ENCODE data around the gene TMEM14B. TPM values are rescaled to one million over a fixed set of nuclear protein-coding genes. Genes with fewer than 3 reads are reported as not detected.

TMEM14B gene
- total and polyA plus RNA-seq, 9 of the 15 experiments (the other 6 are each of a cell fraction or from before 2014, with no cell fraction given), result 174 to 862 (median 263) TPM

DNA sequence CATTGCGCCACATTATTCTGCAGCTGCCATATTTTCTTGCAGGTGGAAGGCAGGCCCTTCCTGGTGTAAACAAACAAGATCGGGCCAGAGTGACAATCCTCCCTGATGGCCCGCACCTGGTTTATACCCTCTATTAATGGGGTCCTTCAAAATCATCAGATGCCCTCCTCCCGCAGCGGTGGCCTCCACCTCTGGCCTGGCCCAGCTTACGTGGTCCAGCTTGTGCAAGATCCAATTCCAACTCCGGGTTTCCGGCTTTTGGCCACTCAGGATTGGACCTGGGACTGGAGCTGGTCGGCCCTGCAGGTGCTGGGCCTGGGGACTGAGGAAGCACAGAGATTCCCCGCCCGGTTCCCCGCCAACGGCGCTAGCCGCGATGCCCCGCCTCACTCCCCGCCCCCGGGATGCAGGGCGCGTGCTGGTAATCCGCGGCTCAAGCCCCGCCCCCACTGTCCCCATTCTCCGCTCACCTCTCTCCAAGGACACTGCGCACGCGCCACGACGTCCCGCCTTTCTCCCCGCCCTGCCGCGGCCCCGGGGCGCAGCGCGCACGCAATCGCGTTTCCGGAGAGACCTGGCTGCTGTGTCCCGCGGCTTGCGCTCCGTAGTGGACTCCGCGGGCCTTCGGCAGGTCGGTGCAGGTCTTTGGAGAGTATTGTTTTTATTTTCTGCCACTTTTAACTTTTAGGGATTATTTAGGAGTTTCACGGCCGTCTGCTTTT lies at the start of gene TMEM14B (continued):
- TF ChIP-seq STAT5A (IDR thresholded peaks at IDR 0.05; ENCODE audit: borderline replicate concordance, low read length) (no peak), ZNF785 (CRISPR knock-in tag; IDR thresholded peaks at IDR 0.05) (no peak), ZKSCAN8 (CRISPR knock-in tag; IDR thresholded peaks at IDR 0.05) (no peak), ZNF354B (CRISPR knock-in tag; IDR thresholded peaks at IDR 0.05) (no peak), SMAD2 (IDR thresholded peaks at IDR 0.05; ENCODE audit: low read depth, low read length) (no peak), CXXC5 (CRISPR knock-in tag; IDR thresholded peaks at IDR 0.05) (peak; percentile 99), ZKSCAN3 (CRISPR knock-in tag; IDR thresholded peaks at IDR 0.05) (no peak), ZNF134 (CRISPR knock-in tag; conservative IDR thresholded peaks at IDR 0.05) (no peak), ZNF668 (CRISPR knock-in tag; IDR thresholded peaks at IDR 0.05) (no peak), RBM22 (IDR thresholded peaks at IDR 0.05; ENCODE audit: low read depth, low read length, poor library complexity, severe bottlenecking) (no peak)
- TF ChIP-seq, protein P1, sequence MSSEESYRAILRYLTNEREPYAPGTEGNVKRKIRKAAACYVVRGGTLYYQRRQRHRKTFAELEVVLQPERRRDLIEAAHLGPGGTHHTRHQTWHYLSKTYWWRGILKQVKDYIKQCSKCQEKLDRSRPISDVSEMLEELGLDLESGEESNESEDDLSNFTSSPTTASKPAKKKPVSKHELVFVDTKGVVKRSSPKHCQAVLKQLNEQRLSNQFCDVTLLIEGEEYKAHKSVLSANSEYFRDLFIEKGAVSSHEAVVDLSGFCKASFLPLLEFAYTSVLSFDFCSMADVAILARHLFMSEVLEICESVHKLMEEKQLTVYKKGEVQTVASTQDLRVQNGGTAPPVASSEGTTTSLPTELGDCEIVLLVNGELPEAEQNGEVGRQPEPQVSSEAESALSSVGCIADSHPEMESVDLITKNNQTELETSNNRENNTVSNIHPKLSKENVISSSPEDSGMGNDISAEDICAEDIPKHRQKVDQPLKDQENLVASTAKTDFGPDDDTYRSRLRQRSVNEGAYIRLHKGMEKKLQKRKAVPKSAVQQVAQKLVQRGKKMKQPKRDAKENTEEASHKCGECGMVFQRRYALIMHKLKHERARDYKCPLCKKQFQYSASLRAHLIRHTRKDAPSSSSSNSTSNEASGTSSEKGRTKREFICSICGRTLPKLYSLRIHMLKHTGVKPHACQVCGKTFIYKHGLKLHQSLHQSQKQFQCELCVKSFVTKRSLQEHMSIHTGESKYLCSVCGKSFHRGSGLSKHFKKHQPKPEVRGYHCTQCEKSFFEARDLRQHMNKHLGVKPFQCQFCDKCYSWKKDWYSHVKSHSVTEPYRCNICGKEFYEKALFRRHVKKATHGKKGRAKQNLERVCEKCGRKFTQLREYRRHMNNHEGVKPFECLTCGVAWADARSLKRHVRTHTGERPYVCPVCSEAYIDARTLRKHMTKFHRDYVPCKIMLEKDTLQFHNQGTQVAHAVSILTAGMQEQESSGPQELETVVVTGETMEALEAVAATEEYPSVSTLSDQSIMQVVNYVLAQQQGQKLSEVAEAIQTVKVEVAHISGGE (CRISPR knock-in tag; IDR thresholded peaks at IDR 0.05), result peak; percentile 86 to 95 (median 89); a peak in 5 of 6 replicates
- TF ChIP-seq, protein P2, sequence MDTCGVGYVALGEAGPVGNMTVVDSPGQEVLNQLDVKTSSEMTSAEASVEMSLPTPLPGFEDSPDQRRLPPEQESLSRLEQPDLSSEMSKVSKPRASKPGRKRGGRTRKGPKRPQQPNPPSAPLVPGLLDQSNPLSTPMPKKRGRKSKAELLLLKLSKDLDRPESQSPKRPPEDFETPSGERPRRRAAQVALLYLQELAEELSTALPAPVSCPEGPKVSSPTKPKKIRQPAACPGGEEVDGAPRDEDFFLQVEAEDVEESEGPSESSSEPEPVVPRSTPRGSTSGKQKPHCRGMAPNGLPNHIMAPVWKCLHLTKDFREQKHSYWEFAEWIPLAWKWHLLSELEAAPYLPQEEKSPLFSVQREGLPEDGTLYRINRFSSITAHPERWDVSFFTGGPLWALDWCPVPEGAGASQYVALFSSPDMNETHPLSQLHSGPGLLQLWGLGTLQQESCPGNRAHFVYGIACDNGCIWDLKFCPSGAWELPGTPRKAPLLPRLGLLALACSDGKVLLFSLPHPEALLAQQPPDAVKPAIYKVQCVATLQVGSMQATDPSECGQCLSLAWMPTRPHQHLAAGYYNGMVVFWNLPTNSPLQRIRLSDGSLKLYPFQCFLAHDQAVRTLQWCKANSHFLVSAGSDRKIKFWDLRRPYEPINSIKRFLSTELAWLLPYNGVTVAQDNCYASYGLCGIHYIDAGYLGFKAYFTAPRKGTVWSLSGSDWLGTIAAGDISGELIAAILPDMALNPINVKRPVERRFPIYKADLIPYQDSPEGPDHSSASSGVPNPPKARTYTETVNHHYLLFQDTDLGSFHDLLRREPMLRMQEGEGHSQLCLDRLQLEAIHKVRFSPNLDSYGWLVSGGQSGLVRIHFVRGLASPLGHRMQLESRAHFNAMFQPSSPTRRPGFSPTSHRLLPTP (IDR thresholded peaks at IDR 0.05; ENCODE audit: borderline replicate concordance, extremely low read depth, insufficient read length), result no peak
- TF ChIP-seq, protein P3, sequence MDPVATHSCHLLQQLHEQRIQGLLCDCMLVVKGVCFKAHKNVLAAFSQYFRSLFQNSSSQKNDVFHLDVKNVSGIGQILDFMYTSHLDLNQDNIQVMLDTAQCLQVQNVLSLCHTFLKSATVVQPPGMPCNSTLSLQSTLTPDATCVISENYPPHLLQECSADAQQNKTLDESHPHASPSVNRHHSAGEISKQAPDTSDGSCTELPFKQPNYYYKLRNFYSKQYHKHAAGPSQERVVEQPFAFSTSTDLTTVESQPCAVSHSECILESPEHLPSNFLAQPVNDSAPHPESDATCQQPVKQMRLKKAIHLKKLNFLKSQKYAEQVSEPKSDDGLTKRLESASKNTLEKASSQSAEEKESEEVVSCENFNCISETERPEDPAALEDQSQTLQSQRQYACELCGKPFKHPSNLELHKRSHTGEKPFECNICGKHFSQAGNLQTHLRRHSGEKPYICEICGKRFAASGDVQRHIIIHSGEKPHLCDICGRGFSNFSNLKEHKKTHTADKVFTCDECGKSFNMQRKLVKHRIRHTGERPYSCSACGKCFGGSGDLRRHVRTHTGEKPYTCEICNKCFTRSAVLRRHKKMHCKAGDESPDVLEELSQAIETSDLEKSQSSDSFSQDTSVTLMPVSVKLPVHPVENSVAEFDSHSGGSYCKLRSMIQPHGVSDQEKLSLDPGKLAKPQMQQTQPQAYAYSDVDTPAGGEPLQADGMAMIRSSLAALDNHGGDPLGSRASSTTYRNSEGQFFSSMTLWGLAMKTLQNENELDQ (CRISPR knock-in tag; IDR thresholded peaks at IDR 0.05; ENCODE audit: borderline replicate concordance), result no peak
- TF ChIP-seq, protein P4, sequence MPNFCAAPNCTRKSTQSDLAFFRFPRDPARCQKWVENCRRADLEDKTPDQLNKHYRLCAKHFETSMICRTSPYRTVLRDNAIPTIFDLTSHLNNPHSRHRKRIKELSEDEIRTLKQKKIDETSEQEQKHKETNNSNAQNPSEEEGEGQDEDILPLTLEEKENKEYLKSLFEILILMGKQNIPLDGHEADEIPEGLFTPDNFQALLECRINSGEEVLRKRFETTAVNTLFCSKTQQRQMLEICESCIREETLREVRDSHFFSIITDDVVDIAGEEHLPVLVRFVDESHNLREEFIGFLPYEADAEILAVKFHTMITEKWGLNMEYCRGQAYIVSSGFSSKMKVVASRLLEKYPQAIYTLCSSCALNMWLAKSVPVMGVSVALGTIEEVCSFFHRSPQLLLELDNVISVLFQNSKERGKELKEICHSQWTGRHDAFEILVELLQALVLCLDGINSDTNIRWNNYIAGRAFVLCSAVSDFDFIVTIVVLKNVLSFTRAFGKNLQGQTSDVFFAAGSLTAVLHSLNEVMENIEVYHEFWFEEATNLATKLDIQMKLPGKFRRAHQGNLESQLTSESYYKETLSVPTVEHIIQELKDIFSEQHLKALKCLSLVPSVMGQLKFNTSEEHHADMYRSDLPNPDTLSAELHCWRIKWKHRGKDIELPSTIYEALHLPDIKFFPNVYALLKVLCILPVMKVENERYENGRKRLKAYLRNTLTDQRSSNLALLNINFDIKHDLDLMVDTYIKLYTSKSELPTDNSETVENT (CRISPR knock-in tag; IDR thresholded peaks at IDR 0.05), result peak; percentile 72
- TF ChIP-seq, protein P5, sequence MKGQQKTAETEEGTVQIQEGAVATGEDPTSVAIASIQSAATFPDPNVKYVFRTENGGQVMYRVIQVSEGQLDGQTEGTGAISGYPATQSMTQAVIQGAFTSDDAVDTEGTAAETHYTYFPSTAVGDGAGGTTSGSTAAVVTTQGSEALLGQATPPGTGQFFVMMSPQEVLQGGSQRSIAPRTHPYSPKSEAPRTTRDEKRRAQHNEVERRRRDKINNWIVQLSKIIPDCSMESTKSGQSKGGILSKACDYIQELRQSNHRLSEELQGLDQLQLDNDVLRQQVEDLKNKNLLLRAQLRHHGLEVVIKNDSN (CRISPR knock-in tag; IDR thresholded peaks at IDR 0.05), result peak; percentile 81
